Embryonic facial prominence (tissue), 1 donor: ENCODE measurements around the gene FSIP1.

Source experiments
- DNase-seq: peaks from one replicate; pipeline ENCODE4 v3.0.0-alpha.2; 2016; ENCODE audit errors: extremely low spot score

FSIP1 gene

GRCh38 chr15:39553947-39554693, 228.5 kb downstream of the FSIP1 start:
- no peak for DNase-seq

DNA sequence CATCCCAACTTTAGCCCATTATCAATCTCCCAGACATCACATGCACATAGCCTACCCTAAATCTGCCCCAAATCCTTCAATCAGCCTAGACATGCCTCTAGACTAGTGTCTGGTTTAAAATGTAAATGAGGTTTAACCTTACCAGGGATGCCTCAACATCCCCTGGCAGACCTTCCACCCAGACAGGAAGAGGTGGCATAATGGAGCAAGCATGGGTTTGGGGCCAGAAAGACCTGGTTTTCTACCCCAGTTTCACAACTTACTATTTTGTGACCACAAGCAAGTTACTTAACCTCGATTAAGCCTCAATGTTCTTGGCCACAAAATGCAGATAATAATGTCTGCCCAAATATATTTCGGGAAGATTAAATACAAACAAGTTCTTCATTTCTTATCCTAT, 230.1 kb downstream of the FSIP1 start:
- DNase-seq, result no peak

GRCh38 chr15:39551476-39551875, 231.2 kb downstream of the FSIP1 start:
- no peak for DNase-seq
